WERI-Rb-1 (cell line): Measurements from ENCODE around the gene PCSK7.

Experiments used
- DNase-seq: peaks from one replicate; pipeline ENCODE4 v3.0.0-alpha.2; 2020
- H3K27ac ChIP-seq: fragments of 250-450 bp; sonication (Bioruptor Pico); 2 replicates; pipeline ENCODE4 v1.5.1; 2020; ENCODE audit warnings: mild to moderate bottlenecking, moderate library complexity
- H3K27me3 ChIP-seq: fragments of 250-450 bp; sonication (Bioruptor Pico); 2 replicates; pipeline ENCODE4 v1.5.1; 2021; ENCODE audit warnings: mild to moderate bottlenecking, low read depth, moderate library complexity; ENCODE audit not compliant: insufficient read depth, severe bottlenecking
- H3K36me3 ChIP-seq: fragments of 250-450 bp; sonication (Bioruptor Pico); 2 replicates; pipeline ENCODE4 v1.5.1; 2020; ENCODE audit warnings: mild to moderate bottlenecking, moderate library complexity
- H3K4me3 ChIP-seq: 2 replicates; pipeline ENCODE4 v1.5.1; 2011; ENCODE audit warnings: low read depth, mild to moderate bottlenecking, control low read depth, low read length
- H3K9me3 ChIP-seq: fragments of 250-450 bp; sonication (Bioruptor Pico); 2 replicates; pipeline ENCODE4 v1.5.1; 2021; ENCODE audit warnings: mild to moderate bottlenecking, moderate library complexity; ENCODE audit not compliant: severe bottlenecking
- TF ChIP-seq, protein P1 (sequence below): IDR thresholded peaks from 2 replicates; pipeline ENCODE4 v1.5.1; 2011; ENCODE audit warnings: low read depth, mild to moderate bottlenecking, control low read depth, inconsistent platforms, low read length

Gene PCSK7

DNA sequence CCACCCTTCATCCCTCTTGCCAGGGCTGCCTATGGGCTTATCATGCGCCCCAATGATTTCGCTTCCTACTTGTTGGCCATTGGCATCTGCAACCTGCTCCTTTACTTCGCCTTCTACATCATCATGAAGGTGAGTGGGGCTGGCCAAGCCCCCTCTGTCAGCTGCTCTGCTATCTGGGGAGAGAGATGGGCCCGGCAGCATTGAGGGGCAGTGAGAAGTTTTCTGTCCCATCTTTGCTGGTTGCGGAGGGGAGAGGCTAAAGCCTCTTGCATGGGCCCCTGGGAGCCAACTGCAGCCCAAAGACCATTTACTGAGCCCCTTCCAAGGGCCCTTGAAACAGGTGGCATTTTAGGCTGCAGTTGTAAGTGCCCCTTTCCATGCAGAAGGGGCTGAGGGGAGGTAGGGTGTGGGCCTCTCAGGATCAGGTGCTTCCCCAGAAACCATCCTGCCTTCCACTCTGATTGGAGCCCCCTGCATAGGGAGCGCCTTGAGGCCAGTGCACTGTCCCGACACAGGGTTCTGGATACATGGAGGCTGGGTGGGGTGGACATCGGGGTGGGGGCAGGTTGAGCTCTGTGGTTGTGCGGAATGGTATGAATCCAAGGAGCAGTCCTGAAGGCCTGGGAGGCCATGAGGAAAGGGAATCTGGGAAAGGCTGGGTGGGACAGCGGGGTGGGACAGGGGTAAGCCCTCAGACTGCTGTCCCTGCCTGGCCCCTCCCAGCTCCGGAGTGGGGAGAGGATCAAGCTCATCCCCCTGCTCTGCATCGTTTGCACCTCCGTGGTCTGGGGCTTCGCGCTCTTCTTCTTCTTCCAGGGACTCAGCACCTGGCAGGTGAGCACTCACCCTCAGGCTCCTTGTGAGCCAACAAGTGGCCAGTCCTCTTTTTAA lies 38.5 kb downstream of the PCSK7 start:
- no peaks in the 10 kb centered on the region for H3K27me3 ChIP-seq
- H3K4me3 ChIP-seq, result no peak overlapping the region
- no peak for DNase-seq
- H3K27ac ChIP-seq, result no peak overlapping the region
- TF ChIP-seq, protein P1, sequence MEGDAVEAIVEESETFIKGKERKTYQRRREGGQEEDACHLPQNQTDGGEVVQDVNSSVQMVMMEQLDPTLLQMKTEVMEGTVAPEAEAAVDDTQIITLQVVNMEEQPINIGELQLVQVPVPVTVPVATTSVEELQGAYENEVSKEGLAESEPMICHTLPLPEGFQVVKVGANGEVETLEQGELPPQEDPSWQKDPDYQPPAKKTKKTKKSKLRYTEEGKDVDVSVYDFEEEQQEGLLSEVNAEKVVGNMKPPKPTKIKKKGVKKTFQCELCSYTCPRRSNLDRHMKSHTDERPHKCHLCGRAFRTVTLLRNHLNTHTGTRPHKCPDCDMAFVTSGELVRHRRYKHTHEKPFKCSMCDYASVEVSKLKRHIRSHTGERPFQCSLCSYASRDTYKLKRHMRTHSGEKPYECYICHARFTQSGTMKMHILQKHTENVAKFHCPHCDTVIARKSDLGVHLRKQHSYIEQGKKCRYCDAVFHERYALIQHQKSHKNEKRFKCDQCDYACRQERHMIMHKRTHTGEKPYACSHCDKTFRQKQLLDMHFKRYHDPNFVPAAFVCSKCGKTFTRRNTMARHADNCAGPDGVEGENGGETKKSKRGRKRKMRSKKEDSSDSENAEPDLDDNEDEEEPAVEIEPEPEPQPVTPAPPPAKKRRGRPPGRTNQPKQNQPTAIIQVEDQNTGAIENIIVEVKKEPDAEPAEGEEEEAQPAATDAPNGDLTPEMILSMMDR, result no peak
- no peaks in the 10 kb centered on the region for H3K9me3 ChIP-seq
- H3K36me3 ChIP-seq, result peaks cover 31% of the 10 kb centered on the region

DNA sequence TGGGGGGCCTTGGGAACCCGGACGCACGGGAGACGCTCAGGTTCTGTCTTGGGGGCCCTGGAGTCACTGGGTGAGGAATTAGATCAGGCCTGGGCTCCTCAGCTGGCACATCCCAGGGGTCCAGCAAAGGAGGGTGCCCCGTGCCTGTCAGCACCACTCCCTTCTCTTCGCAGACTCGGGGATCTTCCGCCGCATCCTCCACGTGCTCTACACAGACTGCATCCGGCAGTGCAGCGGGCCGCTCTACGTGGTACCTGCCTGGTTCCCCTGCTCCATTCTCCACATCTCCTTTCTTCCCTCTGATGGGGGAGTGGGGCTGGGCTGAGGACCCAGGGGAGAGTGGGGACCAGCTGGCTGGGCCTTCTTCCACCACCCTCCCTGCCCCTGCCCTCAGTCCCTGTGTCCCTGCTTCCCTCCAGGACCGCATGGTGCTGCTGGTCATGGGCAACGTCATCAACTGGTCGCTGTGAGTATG lies 39.4 kb downstream of the PCSK7 start:
- Histone ChIP-seq H3K27ac (no peak overlapping the region), H3K4me3 (no peak overlapping the region), H3K9me3 (no peaks in the 10 kb centered on the region), H3K27me3 (no peaks in the 10 kb centered on the region), H3K36me3 (peaks cover 34% of the 10 kb centered on the region)
- TF ChIP-seq, protein P1, result no peak
- no peak for DNase-seq

DNA sequence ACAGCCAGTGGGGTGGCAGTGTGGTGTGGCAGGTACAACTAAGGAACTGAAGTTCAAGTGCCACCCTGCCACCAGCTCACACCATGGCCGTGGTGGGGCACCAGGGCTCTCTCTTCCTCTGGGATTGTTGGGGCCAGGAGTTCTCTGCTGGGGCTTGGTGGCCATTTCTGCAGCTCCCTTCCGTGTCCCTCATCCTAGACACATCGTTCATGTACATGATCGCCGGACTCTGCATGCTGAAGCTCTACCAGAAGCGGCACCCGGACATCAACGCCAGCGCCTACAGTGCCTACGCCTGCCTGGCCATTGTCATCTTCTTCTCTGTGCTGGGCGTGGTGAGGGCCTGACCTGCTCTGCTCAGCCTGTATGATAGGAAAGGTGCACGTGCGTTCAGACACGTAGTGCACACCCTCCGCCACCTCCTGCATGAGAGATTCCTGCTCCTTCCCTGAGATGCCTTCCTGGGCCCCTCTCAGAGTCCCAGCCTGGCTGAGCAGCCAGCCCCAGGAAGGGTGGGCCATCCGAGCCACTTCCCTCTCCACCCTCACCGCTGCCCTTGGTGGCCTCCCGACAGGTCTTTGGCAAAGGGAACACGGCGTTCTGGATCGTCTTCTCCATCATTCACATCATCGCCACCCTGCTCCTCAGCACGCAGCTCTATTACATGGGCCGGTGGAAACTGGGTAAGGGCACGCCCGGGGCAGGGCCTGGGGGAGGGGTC lies 40.0 kb downstream of the PCSK7 start:
- H3K27ac ChIP-seq, result no peak overlapping the region
- H3K4me3 ChIP-seq, result no peak overlapping the region
- H3K27me3 ChIP-seq, result no peaks in the 10 kb centered on the region
- H3K9me3 ChIP-seq, result no peaks in the 10 kb centered on the region
- no peak for DNase-seq
- TF ChIP-seq, protein P1, result no peak
- peaks cover 36% of the 10 kb centered on the region for H3K36me3 ChIP-seq

DNA sequence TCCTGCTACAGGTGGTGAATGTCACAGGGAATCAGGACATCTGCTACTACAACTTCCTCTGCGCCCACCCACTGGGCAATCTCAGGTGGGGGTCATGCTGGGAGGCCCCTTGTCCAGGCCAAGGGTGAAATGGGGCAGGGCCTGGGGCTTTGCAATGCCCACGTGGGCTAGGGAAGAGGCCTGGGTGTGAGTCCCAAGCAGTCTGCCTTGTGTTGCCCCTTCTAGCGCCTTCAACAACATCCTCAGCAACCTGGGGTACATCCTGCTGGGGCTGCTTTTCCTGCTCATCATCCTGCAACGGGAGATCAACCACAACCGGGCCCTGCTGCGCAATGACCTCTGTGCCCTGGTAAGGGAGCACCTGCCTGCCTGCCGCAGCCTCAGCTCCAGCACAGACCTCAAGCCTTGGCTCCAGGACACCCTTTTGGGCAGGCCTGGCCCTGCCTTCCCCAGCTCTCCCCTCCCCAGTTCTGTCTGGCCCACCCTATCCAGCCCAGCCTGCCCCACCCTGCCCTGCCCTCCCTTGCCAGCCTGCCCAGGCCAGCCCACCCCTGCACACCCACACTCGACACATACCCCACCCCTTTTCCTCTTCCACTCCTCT lies 41.8 kb downstream of the PCSK7 start:
- Histone ChIP-seq H3K27me3 (no peaks in the 10 kb centered on the region), H3K9me3 (no peaks in the 10 kb centered on the region), H3K27ac (no peak overlapping the region), H3K36me3 (peaks cover 38% of the 10 kb centered on the region), H3K4me3 (no peak overlapping the region)
- TF ChIP-seq, protein P1, result no peak
- DNase-seq, result no peak

DNA sequence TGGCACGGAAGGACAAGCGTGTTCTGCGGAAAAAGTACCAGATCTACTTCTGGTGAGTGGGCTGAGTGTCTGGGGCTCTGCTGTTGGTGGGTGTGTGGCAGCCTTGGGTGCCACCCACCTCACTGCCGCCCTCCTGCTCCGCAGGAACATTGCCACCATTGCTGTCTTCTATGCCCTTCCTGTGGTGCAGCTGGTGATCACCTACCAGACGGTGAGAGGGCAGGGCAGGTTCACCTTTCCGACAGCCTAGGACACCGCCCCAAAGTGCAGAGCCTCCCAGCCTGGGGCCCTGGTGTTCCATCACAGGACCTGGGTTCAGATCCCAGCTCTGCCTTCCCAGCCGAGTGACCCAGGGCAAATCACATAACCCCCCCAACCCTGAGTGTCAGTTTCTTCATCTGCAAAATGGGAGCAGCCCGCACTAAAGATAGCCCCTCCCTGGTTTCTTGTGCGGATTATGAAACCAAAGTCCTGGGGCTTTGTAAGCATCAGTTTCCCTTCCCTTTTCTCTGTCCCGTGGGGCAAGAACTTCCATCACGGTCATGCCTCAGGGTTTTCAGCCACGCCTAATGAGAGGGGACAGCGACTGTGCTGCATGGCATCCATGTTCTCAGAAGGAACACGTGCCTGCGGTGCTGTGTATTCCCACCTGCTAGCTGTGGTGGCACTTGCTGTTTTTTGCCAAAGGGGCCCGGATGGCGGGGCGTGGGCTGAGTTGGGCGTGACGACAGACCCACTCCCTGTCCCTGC lies 42.5 kb downstream of the PCSK7 start:
- no peak overlapping the region for H3K27ac ChIP-seq
- no peak overlapping the region for H3K4me3 ChIP-seq
- no peaks in the 10 kb centered on the region for H3K9me3 ChIP-seq
- H3K36me3 ChIP-seq, result peaks cover 40% of the 10 kb centered on the region
- H3K27me3 ChIP-seq, result no peaks in the 10 kb centered on the region
- TF ChIP-seq, protein P1, result no peak
- DNase-seq, result no peak
